Measurements from ENCODE around the gene HKDC1. TPM values are rescaled to one million over a fixed set of nuclear protein-coding genes. Genes with fewer than 3 reads are reported as not detected.
"Not testable (repeated sequence)": the region's sequence is repeated elsewhere in the genome, so short reads cannot be mapped to it uniquely, and the experiment has no call there.

HKDC1 gene
- total RNA-seq, 2 experiments from 2014 or later = not detected

- no peaks in the 10 kb centered on the region for H3K36me3 ChIP-seq (ENCODE audit: insufficient read depth, low read length)
Measured at GRCh38 chr10:69248117-69248730, 28.1 kb downstream of the HKDC1 start.

GRCh38 chr10:69250041-69250440, 29.9 kb downstream of the HKDC1 start:
- no peak overlapping the region for H3K4me2 ChIP-seq (ENCODE audit: low read length)
- H4K20me1 ChIP-seq (ENCODE audit: insufficient read depth, low read length) = no peaks in the 10 kb centered on the region
- no peak overlapping the region for H3K4me3 ChIP-seq (ENCODE audit: low read depth, low read length, poor library complexity, severe bottlenecking)
- H2AFZ ChIP-seq (ENCODE audit: low read length) = no peak overlapping the region
- H3K79me2 ChIP-seq (ENCODE audit: insufficient read depth, low read depth, low read length) = no peaks in the 10 kb centered on the region
- TF ChIP-seq CTCF (conservative IDR thresholded peaks at IDR 0.05; ENCODE audit: low read length) = no peak
- TF ChIP-seq EZH2phosphoT487 (IDR thresholded peaks at IDR 0.05; ENCODE audit: borderline replicate concordance, low read depth, low read length) = no peak
- BruUV-seq (replicated peaks) = no TSS peak
- H3K9me2 ChIP-seq (ENCODE audit: insufficient read depth, low read length) = no peaks in the 10 kb centered on the region
- intact Hi-C loops (cut with micrococcal nuclease; ENCODE audit: unreplicated experiment) = no loop called here
- H3K4me1 ChIP-seq (ENCODE audit: insufficient read depth, low read length, poor library complexity, severe bottlenecking) = no peaks in the 10 kb centered on the region
- no peak for DNase-seq (ENCODE audit: low spot score)
- H3K36me3 ChIP-seq (ENCODE audit: insufficient read depth, low read length) = no peaks in the 10 kb centered on the region
- ChIA-PET POLR2A (no interaction called here), CTCF (ENCODE audit: unreplicated experiment) (no interaction called here)
- no peaks in the 10 kb centered on the region for H3K9me3 ChIP-seq (ENCODE audit: low read length)
- H3K27ac ChIP-seq (ENCODE audit: low read depth, low read length, poor library complexity, severe bottlenecking) = no peak overlapping the region

More at GRCh38 chr10:69248117-69248730, 28.1 kb downstream of the HKDC1 start:
- H3K4me2 ChIP-seq (ENCODE audit: low read length) = no peak overlapping the region
- no peaks in the 10 kb centered on the region for H3K79me2 ChIP-seq (ENCODE audit: insufficient read depth, low read depth, low read length)
- H3K9me3 ChIP-seq (ENCODE audit: low read length) = no peaks in the 10 kb centered on the region
- intact Hi-C loops (cut with micrococcal nuclease; ENCODE audit: unreplicated experiment) = no loop called here
- no peaks in the 10 kb centered on the region for H4K20me1 ChIP-seq (ENCODE audit: insufficient read depth, low read length)
- H3K4me1 ChIP-seq (ENCODE audit: insufficient read depth, low read length, poor library complexity, severe bottlenecking) = no peaks in the 10 kb centered on the region
- POLR2A ChIA-PET = no interaction called here
- H3K9me2 ChIP-seq (ENCODE audit: insufficient read depth, low read length) = no peaks in the 10 kb centered on the region
- CTCF ChIA-PET (ENCODE audit: unreplicated experiment) = no interaction called here
- TF ChIP-seq EZH2phosphoT487 (IDR thresholded peaks at IDR 0.05; ENCODE audit: borderline replicate concordance, low read depth, low read length) (no peak), CTCF (conservative IDR thresholded peaks at IDR 0.05; ENCODE audit: low read length) (no peak)
- BruUV-seq (replicated peaks) = no TSS peak
- no peak for DNase-seq (ENCODE audit: low spot score)
- H2AFZ ChIP-seq (ENCODE audit: low read length) = no peak overlapping the region
- no peak overlapping the region for H3K4me3 ChIP-seq (ENCODE audit: low read depth, low read length, poor library complexity, severe bottlenecking)
- H3K27ac ChIP-seq (ENCODE audit: low read depth, low read length, poor library complexity, severe bottlenecking) = no peak overlapping the region

DNA sequence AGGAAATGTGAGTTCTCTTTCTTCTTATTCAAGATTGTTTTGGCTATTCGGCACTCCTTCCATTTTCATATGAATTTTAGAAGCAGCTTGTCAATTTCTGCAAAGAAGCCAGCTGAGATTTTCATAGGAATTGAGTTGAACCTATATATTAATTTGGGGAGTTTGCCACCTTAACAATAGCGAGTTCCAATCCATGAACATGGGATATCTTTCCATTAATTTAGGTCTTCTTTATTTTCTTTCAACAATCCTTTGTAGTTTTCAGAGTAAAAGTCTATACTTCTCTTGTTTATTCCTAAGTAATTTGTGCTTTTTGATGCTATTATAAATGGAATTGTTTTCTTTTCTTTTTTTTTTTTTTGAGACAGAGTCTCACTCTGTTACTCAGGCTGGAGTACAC, 31.3 kb downstream of the HKDC1 start:
- H3K4me2 ChIP-seq (ENCODE audit: low read length); H3K27ac ChIP-seq (ENCODE audit: low read depth, low read length, poor library complexity, severe bottlenecking); CTCF ChIA-PET (ENCODE audit: unreplicated experiment); H3K9me2 ChIP-seq (ENCODE audit: insufficient read depth, low read length); DNase-seq (ENCODE audit: low spot score); H3K4me1 ChIP-seq (ENCODE audit: insufficient read depth, low read length, poor library complexity, severe bottlenecking); intact Hi-C loops (cut with micrococcal nuclease; ENCODE audit: unreplicated experiment); BruUV-seq (replicated peaks); H3K4me3 ChIP-seq (ENCODE audit: low read depth, low read length, poor library complexity, severe bottlenecking); H2AFZ ChIP-seq (ENCODE audit: low read length); H3K36me3 ChIP-seq (ENCODE audit: insufficient read depth, low read length); H3K9me3 ChIP-seq (ENCODE audit: low read length); H4K20me1 ChIP-seq (ENCODE audit: insufficient read depth, low read length); H3K79me2 ChIP-seq (ENCODE audit: insufficient read depth, low read depth, low read length): not testable (repeated sequence)
- POLR2A ChIA-PET = interaction anchor here (0.7 kb wide), 1 partner anchor 55 kb away, joined by 4 read pairs; no protein-coding TSS in a partner anchor
